ENCODE data around the gene ATG5. TPM values are rescaled to one million over a fixed set of nuclear protein-coding genes. Genes with fewer than 3 reads are reported as not detected.
"Not testable (repeated sequence)": the region's sequence is repeated elsewhere in the genome, so short reads cannot be mapped to it uniquely, and the experiment has no call there.

The ATG5 gene
- total and polyA plus RNA-seq, 12 donors, result 20.1 to 65.9 (median 41.9) TPM

DNA sequence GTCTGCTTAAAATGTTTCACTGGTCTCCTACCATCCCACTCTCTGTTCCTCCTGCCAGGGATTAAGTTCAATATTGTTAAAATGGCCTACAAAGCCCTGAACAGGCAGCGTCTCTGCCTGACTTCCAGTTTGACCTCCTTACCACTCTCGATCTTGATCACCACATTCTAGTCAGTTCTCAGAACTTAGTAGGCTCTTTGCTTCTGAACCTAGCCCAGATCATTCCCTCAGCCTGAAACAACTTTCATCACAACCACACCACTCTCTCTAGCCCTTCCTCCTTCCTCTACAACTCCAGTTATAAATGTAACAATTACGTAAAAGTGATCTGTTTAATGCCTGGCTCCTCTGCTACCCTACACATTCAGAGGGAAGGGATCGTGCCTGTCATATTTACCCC is 53.3 kb downstream of the ATG5 start:
- intact Hi-C loops (cut with DNase I), result no loop called here
- no peak for TF ChIP-seq POLR2A (IDR thresholded peaks at IDR 0.05)
- TF ChIP-seq, protein P1, sequence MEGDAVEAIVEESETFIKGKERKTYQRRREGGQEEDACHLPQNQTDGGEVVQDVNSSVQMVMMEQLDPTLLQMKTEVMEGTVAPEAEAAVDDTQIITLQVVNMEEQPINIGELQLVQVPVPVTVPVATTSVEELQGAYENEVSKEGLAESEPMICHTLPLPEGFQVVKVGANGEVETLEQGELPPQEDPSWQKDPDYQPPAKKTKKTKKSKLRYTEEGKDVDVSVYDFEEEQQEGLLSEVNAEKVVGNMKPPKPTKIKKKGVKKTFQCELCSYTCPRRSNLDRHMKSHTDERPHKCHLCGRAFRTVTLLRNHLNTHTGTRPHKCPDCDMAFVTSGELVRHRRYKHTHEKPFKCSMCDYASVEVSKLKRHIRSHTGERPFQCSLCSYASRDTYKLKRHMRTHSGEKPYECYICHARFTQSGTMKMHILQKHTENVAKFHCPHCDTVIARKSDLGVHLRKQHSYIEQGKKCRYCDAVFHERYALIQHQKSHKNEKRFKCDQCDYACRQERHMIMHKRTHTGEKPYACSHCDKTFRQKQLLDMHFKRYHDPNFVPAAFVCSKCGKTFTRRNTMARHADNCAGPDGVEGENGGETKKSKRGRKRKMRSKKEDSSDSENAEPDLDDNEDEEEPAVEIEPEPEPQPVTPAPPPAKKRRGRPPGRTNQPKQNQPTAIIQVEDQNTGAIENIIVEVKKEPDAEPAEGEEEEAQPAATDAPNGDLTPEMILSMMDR (IDR thresholded peaks at IDR 0.05), result no peak
- no peak overlapping the region for H3K4me3 ChIP-seq
- H3K9me3 ChIP-seq (replicated peaks in 1 of 3), result peaks cover 0 to 2% (median 0%) of the 10 kb centered on the region in 3 donors
- H3K27ac ChIP-seq, result no peak overlapping the region
- 94 to 98% (median 95%) methylated on average over 4 of the region's 4 CpGs for WGBS, 4 donors
- H3K4me1 ChIP-seq (replicated peaks in 1 of 2), result no peaks in the 10 kb centered on the region
- DNase-seq, result no peak
- H3K27me3 ChIP-seq, result no peaks in the 10 kb centered on the region
- H3K36me3 ChIP-seq (replicated peaks in 1 of 2), result no peaks in the 10 kb centered on the region

DNA sequence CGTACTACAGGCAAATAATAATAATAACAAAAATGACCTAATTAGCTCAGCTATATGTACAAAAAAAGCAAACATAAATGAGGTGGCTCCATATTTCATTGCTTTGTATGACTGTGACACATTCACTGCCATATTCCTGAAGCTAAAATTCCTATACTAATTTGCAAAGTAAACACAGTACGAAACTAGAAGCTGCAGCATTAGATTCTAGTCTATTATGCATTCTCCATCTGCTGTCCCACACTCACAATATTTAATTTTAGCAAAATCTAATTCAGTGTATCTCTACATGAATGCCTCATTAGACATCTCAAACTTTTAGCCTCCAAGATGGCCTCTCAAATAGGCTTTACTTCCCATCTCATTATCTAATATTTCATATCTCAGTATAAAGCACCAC is 55.1 kb downstream of the ATG5 start:
- 90 to 94% (median 91%) methylated on average over 2 of the region's 2 CpGs for WGBS, 4 donors
- Histone ChIP-seq H3K27me3 (no peaks in the 10 kb centered on the region), H3K36me3 (replicated peaks in 1 of 2) (no peaks in the 10 kb centered on the region), H3K27ac (no peak overlapping the region), H3K9me3 (replicated peaks in 1 of 3) (peaks cover 0 to 4% (median 0%) of the 10 kb centered on the region in 3 donors), H3K4me1 (replicated peaks in 1 of 2) (no peaks in the 10 kb centered on the region), H3K4me3 (no peak overlapping the region)
- TF ChIP-seq, protein P1 (IDR thresholded peaks at IDR 0.05), result no peak
- TF ChIP-seq POLR2A (IDR thresholded peaks at IDR 0.05), result no peak
- DNase-seq, result no peak
- intact Hi-C loops (cut with DNase I), result no loop called here

DNA sequence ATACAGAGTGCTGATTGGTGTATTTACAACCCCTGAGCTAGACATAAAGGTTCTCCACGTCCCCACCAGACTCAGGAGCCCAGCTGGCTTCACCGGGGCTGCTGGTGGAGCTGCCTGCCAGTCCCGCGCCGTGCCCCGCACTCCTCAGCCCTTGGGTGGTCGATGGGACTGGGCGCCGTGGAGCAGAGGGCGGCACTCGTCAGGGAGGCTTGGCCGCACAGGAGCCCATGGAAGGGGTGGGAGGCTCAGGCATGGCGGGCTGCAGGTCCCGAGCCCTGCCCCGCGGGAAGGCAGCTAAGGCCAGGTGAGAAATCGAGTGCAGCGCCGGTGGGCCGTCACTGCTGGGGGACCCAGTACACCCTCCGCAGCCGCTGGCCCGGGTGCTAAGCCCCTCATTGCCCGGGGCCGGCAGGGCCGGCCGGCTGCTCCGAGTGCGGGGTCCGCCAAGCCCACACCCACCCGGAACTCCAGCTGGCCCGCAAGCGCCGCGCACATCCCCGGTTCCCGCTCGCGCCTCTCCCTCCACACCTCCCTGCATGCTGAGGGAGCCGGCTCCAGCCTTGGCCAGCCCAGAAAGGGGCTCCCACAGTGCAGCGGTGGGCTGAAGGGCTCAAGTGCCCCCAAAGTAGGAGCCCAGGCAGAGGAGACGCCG is 56.2 kb downstream of the ATG5 start:
- H3K27ac ChIP-seq; H3K27me3 ChIP-seq; H3K4me3 ChIP-seq; H3K36me3 ChIP-seq (replicated peaks in 1 of 2); H3K9me3 ChIP-seq (replicated peaks in 1 of 3); DNase-seq; H3K4me1 ChIP-seq (replicated peaks in 1 of 2); intact Hi-C loops (cut with DNase I): not testable (repeated sequence)
- WGBS, 4 donors, result 93 to 98% (median 94%) methylated on average over 10 to 43 of the region's 43 CpGs

DNA sequence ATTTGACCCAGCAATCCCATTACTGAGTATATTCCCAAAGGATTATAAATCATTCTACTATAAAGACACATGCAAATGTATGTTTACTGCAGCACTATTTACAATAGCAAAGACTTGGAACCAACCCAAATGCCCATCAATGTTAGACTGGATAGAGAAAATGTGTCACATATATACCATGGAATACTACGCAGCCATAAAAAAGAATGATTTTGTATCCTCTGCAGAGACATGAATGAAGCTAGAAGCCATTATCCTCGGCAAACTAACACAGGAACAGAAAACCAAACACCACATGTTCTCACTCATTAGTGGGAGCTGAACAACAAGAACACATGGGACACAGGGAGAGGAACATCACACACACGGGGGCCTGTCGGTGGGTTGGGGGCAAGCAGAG is 57.1 kb downstream of the ATG5 start:
- H3K27ac ChIP-seq; H3K4me3 ChIP-seq; H3K4me1 ChIP-seq (replicated peaks in 1 of 2); intact Hi-C loops (cut with DNase I); DNase-seq; H3K27me3 ChIP-seq; H3K9me3 ChIP-seq (replicated peaks in 1 of 3); H3K36me3 ChIP-seq (replicated peaks in 1 of 2): not testable (repeated sequence)
- 97 to 98% (median 97%) methylated on average over 4 of the region's 4 CpGs for WGBS, 4 donors

DNA sequence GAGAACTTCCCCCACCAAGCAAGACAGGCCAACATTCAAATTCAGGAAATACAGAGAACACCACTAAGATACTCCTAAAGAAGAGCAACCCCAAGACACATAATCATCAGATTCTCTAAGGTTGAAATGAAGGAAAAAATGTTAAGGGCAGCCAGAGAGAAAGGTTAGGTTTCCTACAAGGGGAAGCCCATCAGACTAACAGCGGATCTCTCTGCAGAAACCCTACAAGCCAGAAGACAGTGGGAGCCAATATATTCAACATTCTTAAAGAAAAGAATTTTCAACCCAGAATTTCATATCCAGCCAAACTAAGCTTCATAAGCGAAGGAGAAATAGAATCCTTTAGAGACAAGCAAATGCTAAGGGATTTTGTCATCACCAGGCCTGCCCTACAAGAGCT is 61.1 kb downstream of the ATG5 start:
- H3K36me3 ChIP-seq (replicated peaks in 1 of 2); DNase-seq; intact Hi-C loops (cut with DNase I); H3K27ac ChIP-seq; H3K4me1 ChIP-seq (replicated peaks in 1 of 2); H3K27me3 ChIP-seq; H3K9me3 ChIP-seq (replicated peaks in 1 of 3); H3K4me3 ChIP-seq: not testable (repeated sequence)
- 77 to 100% (median 99%) methylated on average over 2 of the region's 2 CpGs for WGBS, 4 donors

DNA sequence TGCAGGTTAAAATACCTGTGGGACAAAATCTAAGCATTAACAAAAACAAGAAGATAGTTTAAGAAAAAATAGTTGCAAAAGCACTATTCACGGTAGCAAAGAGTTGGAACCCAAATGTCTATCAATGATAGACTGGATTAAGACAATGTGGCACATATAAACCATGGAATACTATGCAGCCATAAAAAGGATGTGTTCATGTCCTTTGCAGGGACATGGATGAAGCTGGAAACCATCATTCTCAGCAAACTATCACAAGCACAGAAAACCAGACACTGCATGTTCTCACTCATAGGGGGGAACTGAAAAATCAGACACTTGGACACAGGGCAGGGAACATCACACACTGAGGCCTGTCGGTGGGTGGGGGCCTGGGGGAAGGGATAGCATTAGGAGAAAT is 65.8 kb downstream of the ATG5 start:
- H3K27me3 ChIP-seq; H3K27ac ChIP-seq; H3K36me3 ChIP-seq (replicated peaks in 1 of 2); intact Hi-C loops (cut with DNase I); H3K4me3 ChIP-seq; H3K9me3 ChIP-seq (replicated peaks in 1 of 3); DNase-seq: not testable (repeated sequence)
- H3K4me1 ChIP-seq (replicated peaks in 1 of 2), result peaks cover 9 to 21% of the 10 kb centered on the region in 2 donors
- WGBS, 4 donors, result 89 to 100% (median 95%) methylated on average over 2 of the region's 2 CpGs
